Parathyroid adenoma (tissue), 2 donors: ENCODE measurements around the gene PKP1.

Experiments used
- H2AFZ ChIP-seq: fragments of 300-600 bp; sonication (generic); one replicate; pipeline ENCODE4 v1.7.0; 2017; ENCODE audit warnings: antibody characterized with exemption, mild to moderate bottlenecking
- H3K27ac ChIP-seq: fragments of 300-600 bp; sonication (generic); one replicate; pipeline ENCODE4 v1.7.0; 2017
- H3K27me3 ChIP-seq: fragments of 300-600 bp; sonication (generic); one replicate; pipeline ENCODE4 v1.7.0; 2017; ENCODE audit warnings: low read length; ENCODE audit not compliant: control insufficient read depth, insufficient read depth
- H3K36me3 ChIP-seq: fragments of 300-600 bp; sonication (generic); one replicate; pipeline ENCODE4 v1.7.0; 2017; ENCODE audit warnings: low read length; ENCODE audit not compliant: control insufficient read depth, insufficient read depth
- H3K4me1 ChIP-seq: fragments of 300-600 bp; sonication (generic); one replicate; pipeline ENCODE4 v1.7.0; 2017; ENCODE audit warnings: control low read depth
- H3K4me2 ChIP-seq: fragments of 300-600 bp; sonication (generic); one replicate; pipeline ENCODE4 v1.7.0; 2017; ENCODE audit warnings: low read length
- H3K4me3 ChIP-seq: fragments of 300-600 bp; sonication (generic); one replicate; pipeline ENCODE4 v1.7.0; 2017; ENCODE audit warnings: low read depth, low read length
- H3K79me2 ChIP-seq: fragments of 300-600 bp; sonication (generic); one replicate; pipeline ENCODE4 v1.7.0; 2017; ENCODE audit warnings: control low read depth
- H3K9ac ChIP-seq: fragments of 300-600 bp; sonication (generic); one replicate; pipeline ENCODE4 v1.7.0; 2017; ENCODE audit warnings: mild to moderate bottlenecking
- H3K9me3 ChIP-seq: fragments of 300-600 bp; sonication (generic); one replicate; pipeline ENCODE4 v1.7.0; 2017; ENCODE audit warnings: low read length; ENCODE audit not compliant: control insufficient read depth
- CTCF ChIP-seq: fragments of 300-600 bp; sonication (generic); IDR thresholded peaks from one replicate; pipeline ENCODE4 v1.7.0; 2017; ENCODE audit warnings: antibody characterized with exemption, mild to moderate bottlenecking
- donor health status: primary hyperparathyroidism.

PKP1 gene

GRCh38 chr1:201370500-201370899, 87.2 kb downstream of the PKP1 start:
- Histone ChIP-seq H3K4me3 (no peak overlapping the region), H3K79me2 (no peaks in the 10 kb centered on the region), H3K27ac (no peak overlapping the region), H3K4me1 (no peaks in the 10 kb centered on the region), H3K36me3 (no peaks in the 10 kb centered on the region), H3K4me2 (no peak overlapping the region), H3K9ac (no peak overlapping the region), H2AFZ (no peak overlapping the region), H3K9me3 (no peaks in the 10 kb centered on the region), H3K27me3 (no peaks in the 10 kb centered on the region)
- TF ChIP-seq CTCF = no peak

GRCh38 chr1:201371276-201371675, 88.0 kb downstream of the PKP1 start:
- Histone ChIP-seq H3K4me3 (no peak overlapping the region), H3K4me2 (no peak overlapping the region), H3K9ac (no peak overlapping the region), H3K79me2 (no peaks in the 10 kb centered on the region), H3K4me1 (no peaks in the 10 kb centered on the region), H3K9me3 (no peaks in the 10 kb centered on the region), H3K36me3 (no peaks in the 10 kb centered on the region), H3K27me3 (no peaks in the 10 kb centered on the region), H2AFZ (no peak overlapping the region), H3K27ac (no peak overlapping the region)
- TF ChIP-seq CTCF = no peak

DNA sequence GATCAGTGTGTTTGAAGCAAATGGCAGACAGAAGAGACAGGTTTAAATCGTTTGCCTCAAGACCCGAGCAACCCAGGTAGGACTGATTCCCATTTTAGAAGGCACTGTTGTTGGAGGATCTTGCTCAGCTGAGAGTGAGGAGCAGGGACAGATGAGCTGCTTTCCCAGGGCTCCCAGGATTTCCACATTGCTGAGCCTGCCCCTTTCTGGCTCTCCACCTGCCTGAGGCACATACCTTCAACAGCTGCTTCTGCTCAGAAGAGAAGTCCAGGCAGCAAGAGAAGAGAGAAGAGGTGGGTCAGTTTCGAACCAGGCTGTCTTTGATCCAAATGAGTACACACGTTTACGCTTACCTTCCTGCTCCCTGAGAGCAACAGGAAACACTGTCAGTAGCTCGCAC, 88.5 kb downstream of the PKP1 start:
- no peaks in the 10 kb centered on the region for H3K36me3 ChIP-seq
- H3K9me3 ChIP-seq = no peaks in the 10 kb centered on the region
- H3K9ac ChIP-seq = no peak overlapping the region
- no peaks in the 10 kb centered on the region for H3K4me1 ChIP-seq
- TF ChIP-seq CTCF = no peak
- no peaks in the 10 kb centered on the region for H3K79me2 ChIP-seq
- H3K27me3 ChIP-seq = no peaks in the 10 kb centered on the region
- H3K27ac ChIP-seq = no peak overlapping the region
- no peak overlapping the region for H3K4me3 ChIP-seq
- H2AFZ ChIP-seq = no peak overlapping the region
- H3K4me2 ChIP-seq = no peak overlapping the region

DNA sequence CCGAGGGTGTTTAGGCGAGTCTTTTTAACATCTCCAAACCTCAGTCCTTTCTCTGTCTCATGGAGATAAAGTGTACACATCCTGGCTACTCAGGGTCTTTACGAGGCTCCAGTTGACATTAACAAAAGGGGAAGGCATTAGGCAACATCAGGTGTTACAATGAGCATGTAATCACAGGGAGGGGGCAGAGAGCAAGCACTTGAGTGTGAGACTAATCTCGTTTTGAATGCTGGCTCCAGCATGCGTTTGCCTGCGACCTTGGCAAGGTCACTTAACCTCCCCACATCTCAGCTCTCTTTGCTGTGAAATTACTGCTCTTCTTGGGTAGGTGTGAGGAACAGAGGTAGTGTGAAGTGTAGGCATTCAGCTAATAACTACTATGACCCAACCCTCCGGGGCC, 91.1 kb downstream of the PKP1 start:
- H3K9me3 ChIP-seq = no peaks in the 10 kb centered on the region
- TF ChIP-seq CTCF = no peak
- H3K27me3 ChIP-seq = no peaks in the 10 kb centered on the region
- no peaks in the 10 kb centered on the region for H3K4me1 ChIP-seq
- H3K36me3 ChIP-seq = no peaks in the 10 kb centered on the region
- H3K4me3 ChIP-seq = no peak overlapping the region
- H3K4me2 ChIP-seq = no peak overlapping the region
- no peak overlapping the region for H3K9ac ChIP-seq
- H3K27ac ChIP-seq = no peak overlapping the region
- no peaks in the 10 kb centered on the region for H3K79me2 ChIP-seq
- H2AFZ ChIP-seq = no peak overlapping the region

DNA sequence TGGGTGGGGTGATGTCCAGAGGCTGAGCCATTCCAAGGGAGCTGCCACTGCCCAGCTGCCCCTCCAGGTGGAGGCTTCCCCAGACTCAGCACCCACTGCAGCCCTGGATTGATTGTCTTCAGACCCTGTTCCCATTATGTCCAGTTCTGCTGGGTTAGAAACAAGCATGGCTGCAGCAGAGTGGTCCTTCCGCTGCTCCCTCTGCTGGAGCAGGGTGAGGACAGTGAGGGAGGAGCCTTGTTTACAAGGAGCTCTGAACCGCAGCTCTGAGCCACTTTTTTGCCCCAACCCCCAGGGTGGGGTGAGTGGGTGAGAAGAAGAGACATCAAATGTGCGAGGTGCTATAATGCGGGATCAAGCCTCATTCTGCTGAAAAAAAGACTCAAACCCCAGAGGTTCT, 91.9 kb downstream of the PKP1 start:
- no peak overlapping the region for H3K27ac ChIP-seq
- TF ChIP-seq CTCF = no peak
- no peaks in the 10 kb centered on the region for H3K36me3 ChIP-seq
- H3K79me2 ChIP-seq = no peaks in the 10 kb centered on the region
- no peaks in the 10 kb centered on the region for H3K27me3 ChIP-seq
- no peaks in the 10 kb centered on the region for H3K4me1 ChIP-seq
- H3K4me2 ChIP-seq = no peak overlapping the region
- no peaks in the 10 kb centered on the region for H3K9me3 ChIP-seq
- H3K4me3 ChIP-seq = no peak overlapping the region
- H2AFZ ChIP-seq = no peak overlapping the region
- no peak overlapping the region for H3K9ac ChIP-seq
